Measurements from ENCODE around the gene MTOR. TPM values are rescaled to one million over a fixed set of nuclear protein-coding genes. Genes with fewer than 3 reads are reported as not detected.
"Not testable (repeated sequence)": the region's sequence is repeated elsewhere in the genome, so short reads cannot be mapped to it uniquely, and the experiment has no call there.

The MTOR gene
- total RNA-seq, 4 donors from 2014 or later: 32.4 to 55.4 (median 42.5) TPM

DNA sequence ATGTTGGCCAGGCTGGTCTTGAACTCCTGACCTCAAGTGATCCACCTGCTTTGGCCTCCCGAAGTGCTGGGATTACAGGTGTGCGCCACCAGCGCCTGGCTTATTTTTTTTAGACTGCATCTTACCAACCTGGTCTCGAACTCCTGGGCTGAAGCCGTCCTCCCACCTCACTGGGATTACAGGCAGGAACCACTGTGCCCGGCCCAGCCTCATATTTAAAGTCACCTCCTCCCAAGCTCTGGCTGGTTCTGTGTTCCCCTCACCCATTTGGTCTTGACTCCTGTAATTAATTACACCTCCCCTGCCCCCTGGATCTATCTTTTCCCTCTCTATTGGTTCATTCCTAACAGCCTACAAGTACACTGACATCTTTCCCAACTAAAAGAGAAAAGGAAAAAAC lies 161.0 kb downstream of the MTOR start:
- Histone ChIP-seq H3K4me1 (peaks cover 0 to 21% (median 15%) of the 10 kb centered on the region in 3 donors), H3K27me3 (no peaks in the 10 kb centered on the region), H3K4me3 (no peak overlapping the region), H3K9me3 (no peaks in the 10 kb centered on the region), H3K36me3 (peaks cover 0 to 26% of the 10 kb centered on the region in 2 donors), H3K27ac (no peak overlapping the region)
- ATAC-seq: no peak
- TF ChIP-seq POLR2AphosphoS5 (IDR thresholded peaks at IDR 0.05) (no peak), EP300 (IDR thresholded peaks at IDR 0.05) (no peak), POLR2A (IDR thresholded peaks at IDR 0.05) (no peak)
- TF ChIP-seq, protein P1, sequence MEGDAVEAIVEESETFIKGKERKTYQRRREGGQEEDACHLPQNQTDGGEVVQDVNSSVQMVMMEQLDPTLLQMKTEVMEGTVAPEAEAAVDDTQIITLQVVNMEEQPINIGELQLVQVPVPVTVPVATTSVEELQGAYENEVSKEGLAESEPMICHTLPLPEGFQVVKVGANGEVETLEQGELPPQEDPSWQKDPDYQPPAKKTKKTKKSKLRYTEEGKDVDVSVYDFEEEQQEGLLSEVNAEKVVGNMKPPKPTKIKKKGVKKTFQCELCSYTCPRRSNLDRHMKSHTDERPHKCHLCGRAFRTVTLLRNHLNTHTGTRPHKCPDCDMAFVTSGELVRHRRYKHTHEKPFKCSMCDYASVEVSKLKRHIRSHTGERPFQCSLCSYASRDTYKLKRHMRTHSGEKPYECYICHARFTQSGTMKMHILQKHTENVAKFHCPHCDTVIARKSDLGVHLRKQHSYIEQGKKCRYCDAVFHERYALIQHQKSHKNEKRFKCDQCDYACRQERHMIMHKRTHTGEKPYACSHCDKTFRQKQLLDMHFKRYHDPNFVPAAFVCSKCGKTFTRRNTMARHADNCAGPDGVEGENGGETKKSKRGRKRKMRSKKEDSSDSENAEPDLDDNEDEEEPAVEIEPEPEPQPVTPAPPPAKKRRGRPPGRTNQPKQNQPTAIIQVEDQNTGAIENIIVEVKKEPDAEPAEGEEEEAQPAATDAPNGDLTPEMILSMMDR (IDR thresholded peaks at IDR 0.05): no peak
- WGBS, 2 donors (ENCODE audit: low coverage in 1 of 2): 91% methylated on average over 6 of the region's 6 CpGs; no CpG with 5 or more reads in 1 of the 2 donors

DNA sequence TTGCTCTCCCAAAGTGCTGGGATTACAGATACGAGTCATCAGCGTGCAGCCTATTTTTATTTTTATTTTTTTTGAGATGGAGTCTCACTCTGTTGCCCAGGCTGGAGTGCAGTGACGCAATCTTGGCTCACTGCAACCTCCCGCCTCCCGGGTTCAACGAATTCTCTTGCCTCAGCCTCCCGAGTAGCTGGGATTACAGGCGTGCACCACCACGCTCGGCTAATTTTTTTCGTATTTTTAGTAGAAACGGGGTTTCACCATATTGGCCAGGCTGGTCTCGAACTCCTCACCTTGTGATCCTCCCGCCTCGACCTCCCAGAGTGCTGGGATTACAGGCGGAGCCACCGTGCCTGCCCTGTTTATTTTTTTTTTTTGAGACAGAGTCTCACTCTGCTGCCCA lies 161.5 kb downstream of the MTOR start:
- H3K27ac ChIP-seq, ATAC-seq, H3K9me3 ChIP-seq, H3K27me3 ChIP-seq, H3K4me3 ChIP-seq: not testable (repeated sequence)
- Histone ChIP-seq H3K36me3 (peaks cover 0 to 26% of the 10 kb centered on the region in 2 donors), H3K4me1 (peaks cover 0 to 21% (median 15%) of the 10 kb centered on the region in 3 donors)
- WGBS, 2 donors (ENCODE audit: low coverage in 1 of 2): 94 to 100% methylated on average over 1 to 12 of the region's 17 CpGs

DNA sequence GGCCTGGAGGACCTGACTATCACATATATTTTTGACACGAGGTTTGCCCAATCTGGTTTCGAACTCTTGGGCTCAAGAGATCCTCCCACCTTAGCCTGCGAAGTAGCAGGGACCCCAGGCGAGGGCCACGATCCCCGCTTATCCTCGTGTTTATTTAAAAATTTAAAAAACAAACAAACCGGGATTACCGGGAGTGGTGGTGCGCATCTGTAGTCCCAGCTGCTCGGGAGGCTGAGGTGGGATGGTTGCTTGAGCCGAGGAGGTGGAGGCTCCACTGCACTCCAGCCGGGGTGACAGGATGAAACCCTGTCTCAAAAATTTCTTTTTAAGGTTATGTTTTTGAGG lies 162.2 kb downstream of the MTOR start:
- peak overlapping the region; percentile 88 to 95 for H3K4me3 ChIP-seq
- TF ChIP-seq EP300 (IDR thresholded peaks at IDR 0.05) (no peak), POLR2AphosphoS5 (IDR thresholded peaks at IDR 0.05) (no peak), POLR2A (IDR thresholded peaks at IDR 0.05) (no peak)
- TF ChIP-seq, protein P1 (IDR thresholded peaks at IDR 0.05): no peak
- WGBS, 2 donors (ENCODE audit: low coverage in 1 of 2): 10 to 17% methylated on average over 7 to 10 of the region's 13 CpGs
- peaks cover 0 to 27% of the 10 kb centered on the region in 2 donors for H3K36me3 ChIP-seq
- ATAC-seq: peak; percentile 5
- peak overlapping the region; percentile 61 to 88 (median 85) for H3K27ac ChIP-seq
- H3K27me3 ChIP-seq: no peaks in the 10 kb centered on the region
- H3K9me3 ChIP-seq: no peaks in the 10 kb centered on the region
- peaks cover 0 to 21% (median 15%) of the 10 kb centered on the region in 3 donors for H3K4me1 ChIP-seq

DNA sequence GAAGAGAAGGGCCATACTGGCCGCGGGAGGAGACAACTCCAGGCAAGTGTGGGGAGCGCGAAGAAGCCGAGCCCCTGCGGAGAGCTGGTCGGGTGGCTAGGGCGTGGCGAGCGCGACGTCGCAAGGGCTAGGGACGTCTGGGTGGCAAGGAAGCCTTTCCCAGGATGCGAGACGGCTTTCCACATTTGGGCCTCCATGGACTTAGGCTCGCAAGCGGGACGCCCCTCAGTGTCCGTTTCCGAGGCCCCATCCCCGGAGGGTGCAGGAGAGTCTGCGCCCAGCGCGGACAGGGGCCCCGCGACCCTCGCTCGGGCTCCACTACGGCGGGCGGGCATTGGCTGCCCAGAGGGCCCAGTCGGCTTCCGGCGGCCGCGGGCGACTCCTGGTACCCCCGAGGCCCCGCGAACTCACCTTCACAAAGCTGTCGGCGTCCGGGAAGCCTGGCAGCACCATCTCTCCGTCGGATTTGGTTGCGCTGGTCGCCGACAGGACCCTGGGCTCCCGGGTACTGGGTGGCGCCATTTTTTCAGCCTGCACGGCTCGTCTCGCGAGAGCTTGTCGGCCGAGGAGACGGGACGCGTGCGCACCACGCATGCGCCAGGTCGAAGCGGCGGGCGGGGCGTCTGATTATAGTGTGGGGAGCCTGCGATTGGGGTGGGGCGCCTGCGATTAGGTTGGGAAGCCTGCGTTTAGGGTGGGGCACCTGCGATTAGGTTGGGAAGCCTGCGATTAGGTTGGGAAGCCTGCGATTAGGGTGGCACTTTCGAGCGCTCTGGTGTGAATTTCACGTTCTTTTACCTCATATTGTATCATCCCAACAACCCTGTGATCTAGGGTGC lies 162.8 kb downstream of the MTOR start, which contains the start of gene EXOSC10:
Gene EXOSC10, minus strand, starts transcription at position 560 of the 839 bp plus-strand sequence. Its CDS starts 38 bp downstream, at position 522.
- peaks cover 0 to 33% of the 10 kb centered on the region in 2 donors for H3K36me3 ChIP-seq
- 3 to 6% methylated on average over 3 to 19 of the region's 78 CpGs for WGBS, 2 donors (ENCODE audit: low coverage in 1 of 2)
- H3K9me3 ChIP-seq: no peaks in the 10 kb centered on the region
- H3K27ac ChIP-seq: peak within 1 kb of the TSS; percentile 61 to 88 (median 85)
- peaks cover 0 to 21% (median 15%) of the 10 kb centered on the region in 3 donors for H3K4me1 ChIP-seq
- TF ChIP-seq EP300 (IDR thresholded peaks at IDR 0.05): no peak
- peak; percentile 51 for TF ChIP-seq POLR2AphosphoS5 (IDR thresholded peaks at IDR 0.05)
- TF ChIP-seq, protein P1 (IDR thresholded peaks at IDR 0.05): peak in 1 of 4 experiments; percentile 20
- peak; percentile 36 to 46 for TF ChIP-seq POLR2A (IDR thresholded peaks at IDR 0.05)
- peak; percentile 95 for ATAC-seq
- H3K4me3 ChIP-seq: peak within 1 kb of the TSS; percentile 88 to 95
- no peaks in the 10 kb centered on the region for H3K27me3 ChIP-seq

DNA sequence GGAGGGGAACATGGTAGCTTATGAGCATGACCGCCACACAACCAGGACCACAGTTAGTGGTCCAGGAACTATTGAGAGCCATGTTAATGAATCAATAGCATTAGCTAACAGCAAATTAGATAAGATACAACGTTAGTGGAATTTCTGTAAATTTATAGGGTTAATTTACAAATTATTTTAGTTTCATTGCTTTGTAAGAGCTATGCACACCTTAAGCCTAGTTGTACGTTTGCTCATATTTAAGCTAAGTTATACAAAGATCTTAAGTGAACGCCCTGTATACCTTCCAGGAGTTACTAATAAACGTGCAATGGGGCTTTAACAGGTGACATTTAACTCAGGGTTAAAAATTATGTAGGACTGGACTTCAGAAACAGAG lies 163.4 kb downstream of the MTOR start:
- 13 to 16% methylated on average over 5 of the region's 5 CpGs for WGBS, 2 donors (ENCODE audit: low coverage in 1 of 2)
- H3K27ac ChIP-seq: peak overlapping the region in 3 of 4 donors; percentile 85 to 88 (median 85)

DNA sequence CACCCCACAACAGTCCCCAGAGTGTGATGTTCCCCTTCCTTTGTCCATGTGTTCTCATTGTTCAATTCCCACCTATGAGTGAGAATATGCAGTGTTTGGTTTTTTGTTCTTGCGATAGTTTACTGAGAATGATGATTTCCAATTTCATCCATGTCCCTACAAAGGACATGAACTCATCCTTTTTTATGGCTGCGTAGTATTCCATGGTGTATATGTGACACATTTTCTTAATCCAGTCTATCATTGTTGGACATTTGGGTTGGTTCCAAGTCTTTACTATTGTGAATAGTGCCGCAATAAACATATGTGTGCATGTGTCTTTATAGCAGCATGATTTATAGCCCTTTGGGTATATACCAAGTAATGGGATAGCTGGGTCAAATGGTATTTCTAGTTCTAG lies 178.6 kb downstream of the MTOR start:
- H3K27me3 ChIP-seq, H3K27ac ChIP-seq, H3K4me3 ChIP-seq, ATAC-seq, H3K9me3 ChIP-seq, H3K4me1 ChIP-seq: not testable (repeated sequence)
- 60% methylated on average over 1 of the region's 3 CpGs; no CpG with 5 or more reads in 1 of the 2 donors for WGBS, 2 donors (ENCODE audit: low coverage in 1 of 2)
- peaks cover 9 to 73% of the 10 kb centered on the region in 2 donors for H3K36me3 ChIP-seq

More for the DNA sequence above, 163.4 kb downstream of the MTOR start:
- H3K27me3 ChIP-seq: no peaks in the 10 kb centered on the region
- H3K9me3 ChIP-seq: no peaks in the 10 kb centered on the region
- TF ChIP-seq, protein P1 (IDR thresholded peaks at IDR 0.05): no peak
- TF ChIP-seq POLR2A (IDR thresholded peaks at IDR 0.05) (no peak), POLR2AphosphoS5 (IDR thresholded peaks at IDR 0.05) (no peak), EP300 (IDR thresholded peaks at IDR 0.05) (no peak)
- no peak for ATAC-seq
- H3K4me3 ChIP-seq: peak overlapping the region; percentile 88 to 95
- peaks cover 0 to 39% of the 10 kb centered on the region in 2 donors for H3K36me3 ChIP-seq
- H3K4me1 ChIP-seq: peaks cover 0 to 21% (median 15%) of the 10 kb centered on the region in 3 donors
